GM19099 (cell line): ENCODE results near the gene UPK3B.
"Not testable (repeated sequence)": the region's sequence is repeated elsewhere in the genome, so short reads cannot be mapped to it uniquely, and the experiment has no call there.

Experiments
- POLR2A ChIP-seq: IDR thresholded peaks from 3 replicates; pipeline ENCODE4 v1.6.1; 2011; ENCODE audit warnings: low read depth; ENCODE audit not compliant: insufficient read length; ENCODE audit errors: extremely low read depth

Gene UPK3B

DNA sequence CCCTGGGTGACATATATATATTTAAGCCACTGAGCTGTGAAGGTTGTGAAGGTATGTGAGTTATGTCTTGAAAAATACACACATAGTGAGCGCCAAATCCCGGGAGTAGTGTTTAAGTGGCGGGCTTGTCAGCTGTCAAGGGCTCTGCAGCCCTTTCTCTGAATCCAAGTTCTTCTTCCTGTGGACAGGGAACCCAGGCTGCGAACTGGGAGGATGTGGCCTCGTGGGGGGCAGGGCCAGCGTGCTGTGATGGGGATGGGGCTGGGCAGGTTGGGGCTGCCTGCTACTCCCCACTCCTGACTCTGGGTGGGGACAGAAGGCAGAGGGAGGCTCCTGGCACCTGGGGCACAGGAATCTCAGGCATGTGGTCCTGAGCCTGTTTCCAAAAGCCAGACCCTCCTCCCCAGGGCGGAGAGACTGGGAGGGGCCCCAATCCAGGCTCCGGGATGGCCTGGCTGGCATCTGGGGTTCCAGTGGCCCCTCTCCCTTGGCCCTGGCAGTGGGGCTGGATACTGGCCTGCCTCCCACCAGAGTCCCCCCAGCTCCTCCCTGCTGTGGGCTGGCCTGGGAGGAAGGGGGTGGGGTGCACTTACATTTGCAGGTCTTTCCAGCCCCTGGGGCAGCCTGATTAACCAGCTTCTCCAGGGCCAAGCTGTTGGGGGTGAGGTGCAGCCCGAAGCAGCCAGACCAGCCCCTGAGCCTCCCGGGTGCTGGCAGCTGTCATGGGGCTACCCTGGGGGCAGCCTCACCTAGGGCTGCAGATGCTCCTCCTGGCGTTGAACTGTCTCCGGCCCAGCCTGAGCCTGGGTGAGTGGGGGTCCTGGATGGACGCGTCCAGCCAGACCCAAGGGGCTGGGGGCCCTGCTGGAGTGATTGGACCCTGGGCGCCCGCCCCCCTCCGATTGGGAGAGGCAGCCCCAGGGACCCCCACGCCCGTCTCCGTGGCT is at the start of gene UPK3B:
UPK3B (plus strand) TSS at position 622 of the 947 bp plus-strand sequence; CDS start at position 723, 101 bp downstream.
- no peak for TF ChIP-seq POLR2A

DNA sequence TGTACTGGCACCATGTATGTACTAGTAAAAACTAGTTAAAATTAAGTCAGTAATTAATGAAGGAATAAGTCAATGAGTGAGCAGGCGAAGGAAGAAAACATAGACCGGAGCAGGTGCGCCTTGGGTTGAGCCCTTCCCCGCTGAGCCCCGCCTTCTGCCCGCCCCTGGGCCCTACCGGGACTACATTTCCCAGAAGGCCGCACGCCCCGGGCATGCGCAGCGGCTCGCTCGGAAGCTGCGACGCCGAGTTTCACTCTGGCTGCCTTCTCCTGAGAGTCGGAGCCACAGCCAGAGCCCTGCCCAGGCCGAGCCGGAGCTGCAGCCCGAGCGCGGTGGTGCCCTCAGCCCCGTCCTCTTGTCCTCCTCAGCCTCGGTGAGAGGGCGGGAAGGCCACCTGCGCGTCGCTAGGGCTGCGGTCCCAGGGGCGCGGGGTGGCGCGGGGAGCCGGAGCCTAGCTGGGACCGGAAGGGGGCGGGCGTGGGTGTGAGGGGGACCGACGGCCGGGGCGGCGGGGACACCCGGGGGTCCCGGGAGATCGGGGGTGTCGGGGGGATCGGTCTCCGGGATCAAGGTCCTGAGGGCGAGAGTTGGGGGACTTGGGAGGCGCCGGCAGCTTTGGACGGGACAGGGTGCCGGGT is 48.8 kb upstream of the UPK3B start, which contains the start of gene DTX2:
DTX2 (plus strand) TSS at position 246 of the 638 bp plus-strand sequence. CDS start 18,801 bp downstream, outside the sequence.
- TF ChIP-seq POLR2A = not testable (repeated sequence)

DNA sequence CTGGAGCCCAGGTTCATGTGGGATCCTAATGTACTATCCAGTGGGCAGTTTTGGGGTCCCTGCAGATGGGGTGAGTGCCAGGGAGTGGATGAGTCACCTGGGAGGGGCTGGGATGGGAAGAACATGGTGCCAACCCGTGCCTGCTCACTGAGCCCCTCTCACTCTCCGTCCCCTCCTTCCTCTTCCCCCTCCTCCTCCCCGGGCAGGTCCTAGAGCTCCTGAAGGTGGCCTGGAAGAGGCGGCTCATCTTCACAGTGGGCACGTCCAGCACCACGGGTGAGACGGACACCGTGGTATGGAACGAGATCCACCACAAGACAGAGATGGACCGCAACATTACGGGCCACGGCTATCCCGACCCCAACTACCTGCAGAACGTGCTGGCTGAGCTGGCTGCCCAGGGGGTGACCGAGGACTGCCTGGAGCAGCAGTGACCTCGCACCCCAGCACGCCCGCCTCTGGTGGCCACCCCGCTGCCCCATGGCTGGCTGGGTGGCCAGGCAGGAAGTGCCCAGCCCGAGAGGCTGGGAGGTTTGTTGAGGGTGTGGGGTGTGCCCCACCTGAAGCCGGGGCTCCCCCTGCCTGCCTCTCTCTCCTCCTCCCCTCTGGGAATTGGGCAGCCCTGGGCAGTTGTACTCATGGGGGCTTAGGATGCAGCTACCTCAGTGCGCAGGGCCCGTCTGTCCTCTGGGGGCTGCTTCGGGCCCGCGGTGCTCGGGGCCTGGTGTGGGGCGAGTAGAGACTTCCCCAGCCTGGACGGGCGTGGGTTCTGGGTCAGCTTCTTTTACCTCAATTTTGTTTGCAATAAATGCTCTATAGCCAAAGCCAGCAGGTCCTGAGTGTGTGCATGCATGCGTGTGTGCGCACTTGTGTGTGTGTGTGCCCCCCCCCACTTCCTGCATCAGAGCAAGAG is 4.9 kb upstream of the UPK3B start:
- no peak for TF ChIP-seq POLR2A

DNA sequence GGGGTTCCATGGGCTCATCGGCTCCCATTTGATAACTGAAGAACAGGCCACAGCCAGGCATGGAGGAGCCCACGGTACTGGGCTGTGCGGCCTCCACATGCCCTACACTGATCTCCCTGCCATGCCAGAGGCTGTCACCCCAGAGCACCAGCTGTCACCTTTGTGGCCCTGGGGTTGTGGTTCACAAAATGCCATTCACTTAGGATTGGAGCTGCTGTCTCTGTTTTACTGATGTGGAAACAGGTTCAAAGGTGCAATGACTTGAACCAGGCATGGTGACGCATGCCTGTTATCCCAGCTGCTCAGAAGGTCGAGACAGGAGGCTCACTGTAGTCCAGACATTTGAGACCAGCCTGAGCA is 4.3 kb upstream of the UPK3B start:
- no peak for TF ChIP-seq POLR2A

DNA sequence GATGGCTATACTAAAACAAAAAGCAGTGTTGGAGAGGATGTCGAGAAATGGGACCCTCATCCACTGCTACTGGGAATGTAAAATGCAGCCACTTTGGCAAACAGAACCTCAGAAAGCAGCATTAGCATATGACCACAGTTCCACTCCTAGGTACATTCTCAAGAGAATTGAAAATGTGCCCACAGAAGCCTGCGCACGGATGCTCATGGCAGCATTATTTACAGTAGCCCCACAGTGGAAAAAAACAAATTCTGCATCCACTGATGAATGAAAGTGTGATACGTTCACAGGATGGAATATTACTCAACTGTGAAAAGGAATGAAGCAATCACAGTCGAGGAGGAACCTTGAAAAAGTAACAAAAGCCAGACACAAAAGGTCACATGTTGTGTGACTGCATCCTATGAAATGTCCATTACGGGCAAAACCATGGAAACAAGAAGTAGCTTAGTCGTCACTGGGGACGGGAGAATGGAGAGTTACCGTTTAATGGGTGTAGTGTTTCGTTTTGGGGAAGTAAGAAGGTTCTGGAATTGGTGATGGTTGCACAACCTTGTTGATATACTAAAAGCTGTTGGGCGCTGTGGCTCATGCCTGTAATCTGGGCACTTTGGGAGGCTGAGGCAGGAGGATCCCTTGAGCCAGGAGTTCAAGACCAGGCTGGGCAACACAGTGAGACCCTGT is 2.5 kb upstream of the UPK3B start:
- no peak for TF ChIP-seq POLR2A

DNA sequence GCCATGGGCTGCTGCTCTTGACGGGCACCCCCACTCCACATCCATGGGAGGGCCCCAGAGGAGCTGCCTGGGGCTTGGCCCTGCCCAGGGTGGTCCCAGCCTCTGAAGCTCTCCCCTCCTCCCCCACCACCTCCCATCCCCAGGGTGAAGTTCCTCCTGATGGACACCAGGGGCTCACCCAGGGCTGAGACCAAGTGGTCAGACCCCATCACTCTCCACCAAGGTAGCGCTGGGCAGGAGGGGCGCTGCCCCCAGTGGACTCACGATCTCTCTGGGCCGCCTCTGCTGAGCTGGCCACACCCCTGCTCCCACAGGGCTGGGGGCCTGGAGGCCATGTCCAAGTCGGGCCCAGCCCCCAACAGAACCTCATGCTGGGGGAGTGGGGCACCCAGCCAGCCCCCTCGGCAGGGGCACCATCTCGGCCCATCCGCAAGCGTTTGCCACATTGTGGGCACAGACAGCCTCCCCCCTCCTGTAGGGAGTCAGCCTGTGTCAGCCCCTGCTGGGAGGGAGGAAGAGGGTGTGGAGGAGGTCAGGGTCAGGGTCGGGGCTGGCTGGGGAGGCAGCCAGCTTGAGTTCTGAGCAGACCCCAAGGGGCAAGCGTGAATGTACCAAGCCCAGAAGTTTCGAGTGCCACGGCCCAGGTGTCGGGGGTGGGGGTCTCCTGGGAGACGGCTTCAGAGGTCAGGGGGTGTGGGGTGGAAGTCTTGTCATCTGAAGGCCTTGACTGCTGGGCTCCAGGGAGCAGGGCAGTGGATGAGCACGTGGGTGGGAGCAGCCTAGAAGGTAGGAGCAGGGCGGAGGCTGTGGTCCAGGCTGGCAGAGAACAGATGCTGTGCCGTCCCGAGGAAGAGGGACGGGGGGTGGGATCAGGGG is 2.8 kb downstream of the UPK3B start:
- TF ChIP-seq POLR2A = no peak

DNA sequence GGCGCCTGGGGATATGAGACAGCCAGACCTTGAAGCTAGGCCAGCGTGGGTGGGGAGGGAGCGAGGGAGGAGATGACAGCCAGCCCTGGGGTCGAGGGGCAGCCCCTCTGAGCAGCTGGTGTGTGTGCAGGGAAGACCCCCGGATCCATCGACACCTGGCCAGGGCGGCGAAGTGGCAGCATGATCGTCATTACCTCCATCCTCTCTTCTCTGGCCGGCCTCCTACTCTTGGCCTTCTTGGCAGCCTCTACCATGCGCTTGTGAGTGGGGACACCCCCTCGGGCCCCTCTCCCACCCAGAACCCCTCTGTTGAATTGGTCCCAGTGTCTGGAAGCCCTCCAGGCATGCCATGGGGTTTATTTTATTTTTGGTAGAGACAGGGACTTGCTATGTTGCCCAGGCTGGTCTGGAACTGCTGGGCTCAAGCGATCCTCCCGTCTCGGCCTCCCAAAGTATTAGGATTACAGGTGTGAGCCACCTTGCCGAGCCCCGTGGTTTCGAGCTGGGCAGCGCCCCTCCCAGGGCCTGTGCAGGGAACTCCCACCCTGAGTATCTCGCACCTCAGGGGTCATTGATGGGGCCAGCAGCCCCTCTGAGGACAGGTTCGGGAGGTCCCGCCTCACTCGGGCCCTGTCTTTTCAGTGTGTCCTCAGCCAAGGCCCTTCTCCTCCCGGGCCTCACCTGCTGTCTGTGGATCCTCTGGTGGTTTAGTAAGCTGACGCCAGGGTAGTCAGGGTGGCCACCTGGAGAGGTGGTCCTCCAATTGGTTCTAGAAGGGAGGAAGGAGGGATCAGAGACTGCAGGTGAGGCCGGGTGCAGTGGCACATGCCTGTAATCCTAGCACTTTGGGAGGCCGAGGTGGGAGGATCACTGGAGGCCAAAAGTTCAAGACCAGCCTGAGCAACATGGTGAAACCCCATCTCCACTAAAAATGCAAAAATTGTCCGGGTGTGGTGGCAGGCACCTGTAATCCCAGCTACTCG is 3.8 kb downstream of the UPK3B start:
- TF ChIP-seq POLR2A = no peak

DNA sequence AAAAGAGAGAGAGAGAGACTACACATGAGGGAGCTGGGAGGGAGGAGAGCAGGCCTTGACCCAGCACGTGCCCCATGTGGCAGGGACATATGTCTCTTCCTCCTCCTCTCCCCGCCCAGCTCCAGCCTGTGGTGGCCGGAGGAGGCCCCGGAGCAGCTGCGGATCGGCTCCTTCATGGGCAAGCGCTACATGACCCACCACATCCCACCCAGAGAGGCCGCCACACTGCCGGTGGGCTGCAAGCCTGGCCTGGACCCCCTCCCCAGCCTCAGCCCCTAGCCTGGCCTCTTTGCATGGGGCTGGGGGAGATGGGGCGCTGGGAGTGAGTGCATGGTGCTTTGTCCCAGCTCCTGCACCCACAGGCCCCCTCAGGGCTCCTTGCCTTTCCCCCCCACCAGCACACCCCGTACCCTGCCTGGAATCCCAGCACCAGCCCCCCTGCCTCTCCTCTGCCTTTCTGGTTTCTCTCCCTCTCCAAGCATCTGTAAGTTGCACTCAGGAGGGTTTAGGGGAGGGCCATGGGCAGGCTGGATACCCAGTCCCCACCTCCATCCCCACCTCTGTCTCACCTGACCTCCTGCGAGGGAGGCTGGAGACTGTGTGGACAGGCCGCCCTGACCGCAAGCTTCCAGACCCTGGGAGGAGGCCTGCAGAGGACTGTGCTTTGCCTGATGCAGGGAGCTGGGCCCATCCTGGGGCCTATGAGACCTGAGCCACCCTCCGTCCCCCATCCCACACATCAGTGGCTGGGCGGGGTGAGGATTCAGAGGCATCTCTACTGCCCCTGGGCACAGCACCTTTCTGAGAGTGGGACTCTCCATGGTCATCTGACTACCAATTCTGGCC is 4.8 kb downstream of the UPK3B start:
- TF ChIP-seq POLR2A = no peak

DNA sequence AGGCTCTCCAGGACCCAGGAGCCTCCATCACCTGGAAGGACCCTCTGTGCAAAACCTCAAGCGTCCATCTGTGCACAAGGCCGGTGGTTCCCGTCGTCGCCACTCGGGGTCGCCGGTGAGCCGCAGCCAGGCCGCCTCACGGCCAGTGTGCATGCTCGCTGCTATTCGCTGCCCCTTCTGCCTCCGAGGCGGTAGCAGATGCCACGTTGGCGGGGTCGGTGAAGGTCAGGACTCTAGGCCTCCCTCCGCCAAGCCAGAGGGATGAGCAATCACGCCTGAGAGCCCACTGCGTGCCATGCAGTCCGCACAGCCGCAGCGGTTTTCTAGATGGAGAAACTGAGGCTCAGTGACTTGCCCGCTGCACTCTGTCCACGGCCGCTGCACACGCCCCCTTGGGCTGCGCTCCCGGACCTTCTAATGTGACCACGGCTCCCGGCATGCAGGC is 5.7 kb downstream of the UPK3B start:
- TF ChIP-seq POLR2A = no peak

DNA sequence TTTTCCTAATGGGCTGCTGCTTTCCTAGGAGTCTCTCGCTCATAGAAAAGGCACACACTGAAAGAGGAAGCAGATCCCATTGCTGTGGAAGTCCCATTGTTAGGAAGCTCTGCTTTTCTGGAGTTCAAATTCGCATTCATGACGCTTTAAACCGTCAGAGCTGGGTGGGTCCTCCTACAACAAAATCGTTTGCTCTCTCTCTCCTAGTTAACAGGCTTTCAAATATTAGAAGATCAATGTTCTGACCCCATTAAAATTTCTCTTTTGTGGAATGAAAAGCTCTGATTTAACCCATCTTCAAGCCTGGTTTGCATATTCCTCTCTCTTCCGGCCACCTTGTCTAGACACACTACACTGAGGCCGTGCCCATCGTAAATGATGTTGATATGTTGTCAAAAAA is 32.8 kb downstream of the UPK3B start, which contains the start of gene SPDYE16:
SPDYE16 (minus strand) TSS at position 101 of the 400 bp plus-strand sequence. CDS start 1,838 bp downstream, outside the sequence.
- TF ChIP-seq POLR2A = not testable (repeated sequence)

DNA sequence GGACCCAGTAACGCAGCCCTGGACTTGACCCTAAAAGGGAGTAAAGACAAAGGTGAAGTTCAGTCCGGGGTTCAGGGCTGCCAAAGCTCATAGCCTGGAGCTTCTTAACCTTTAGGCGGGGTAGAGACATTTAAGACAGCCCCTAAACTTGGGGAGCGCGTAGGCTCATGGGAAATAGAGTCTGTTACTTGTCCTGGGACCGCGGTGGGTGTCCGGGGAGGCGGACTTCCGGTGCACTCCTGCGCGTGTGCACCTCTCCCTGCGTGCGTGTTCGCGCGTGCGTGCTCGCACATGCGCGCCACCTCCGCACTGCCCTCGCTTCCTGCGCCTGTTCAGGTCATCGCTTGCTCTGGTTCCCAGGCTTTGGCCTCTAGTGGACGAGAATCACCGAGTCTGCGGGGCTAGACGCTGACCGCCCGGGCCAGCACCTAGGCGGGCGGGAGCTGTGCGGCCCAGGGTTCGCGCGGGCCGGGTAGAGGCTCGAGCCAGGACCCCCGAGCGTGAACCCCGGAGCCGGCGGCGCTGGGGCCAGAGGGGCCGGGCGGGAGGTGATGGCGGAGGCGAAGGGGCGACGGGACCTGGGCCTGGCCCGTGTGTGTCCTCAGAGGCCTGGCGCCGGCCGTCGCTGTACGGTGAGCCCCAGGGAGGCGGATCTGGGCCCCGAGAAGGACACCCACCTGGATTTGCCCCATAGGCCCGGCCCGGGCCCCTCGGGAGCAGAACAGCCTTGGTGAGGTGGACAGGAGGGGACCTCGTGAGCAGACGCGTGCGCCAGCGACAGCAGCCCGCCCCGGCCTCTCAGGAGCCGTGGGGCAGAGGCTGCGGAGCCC is 38.9 kb downstream of the UPK3B start:
- peak; percentile 69 for TF ChIP-seq POLR2A
